Hepatocyte (in vitro differentiated cells): ENCODE data around the gene PTPRR.

Experiments used
- CTCF ChIP-seq: fragments of 200-600 bp; sonication (generic); IDR thresholded peaks from 2 replicates; pipeline ENCODE4 v1.5.1; 2016; ENCODE audit warnings: antibody characterized with exemption, mild to moderate bottlenecking; ENCODE audit not compliant: poor library complexity
- EZH2 ChIP-seq: fragments of 200-600 bp; sonication (generic); IDR thresholded peaks from 2 replicates; pipeline ENCODE4 v1.6.1; 2016; ENCODE audit warnings: antibody characterized with exemption, mild to moderate bottlenecking, borderline replicate concordance

DNA sequence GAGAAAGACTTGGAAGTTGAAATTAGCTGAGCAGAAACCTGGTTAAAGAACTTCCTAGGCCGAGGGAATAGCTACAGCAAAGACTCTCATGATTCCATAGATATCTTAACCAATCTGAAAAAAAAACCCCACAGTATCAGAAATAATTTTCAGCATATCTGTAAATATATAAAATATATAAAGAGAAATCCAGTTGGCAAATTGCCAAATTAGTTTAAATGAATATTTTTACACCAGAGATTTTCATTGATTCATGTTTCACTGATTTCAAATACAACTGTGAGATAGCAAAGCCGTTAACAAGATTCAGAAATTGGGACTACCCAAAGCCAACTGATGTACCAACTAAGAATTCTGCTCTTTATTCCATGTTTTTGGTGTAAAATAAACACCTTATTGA lies 6.8 kb upstream of the PTPRR start:
- TF ChIP-seq CTCF = no peak
- TF ChIP-seq EZH2 = no peak
